ENCODE data around the gene ZBTB7C.

DNA sequence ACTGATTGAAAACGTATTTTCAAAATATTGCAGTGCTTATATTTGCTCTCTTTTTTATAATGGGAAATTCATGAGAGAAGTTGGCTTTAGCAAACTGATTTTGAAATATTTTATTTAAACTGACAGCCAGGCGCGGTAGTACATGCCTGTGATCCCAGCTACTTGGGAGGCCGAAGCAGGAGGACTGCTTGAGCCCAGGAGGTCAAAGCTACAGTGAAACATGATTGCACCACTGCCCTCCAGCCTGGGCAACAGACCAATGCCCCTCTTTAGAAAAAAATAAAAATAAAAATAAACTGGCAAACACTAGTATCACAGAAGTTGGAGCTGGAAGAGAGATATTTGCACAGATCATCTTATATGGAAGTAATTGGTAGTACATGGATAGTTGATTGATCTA lies 20.7 kb downstream of the ZBTB7C start:
- TF ChIP-seq CTCF (IDR thresholded peaks at IDR 0.05; ENCODE audit: insufficient read depth, low read length, poor library complexity, severe bottlenecking) (no peak), EZH2phosphoT487 (conservative IDR thresholded peaks at IDR 0.05; ENCODE audit: low read length) (no peak)

Data from SU-DHL-6 (cell line).